Fibroblast of lung (primary cell): ENCODE measurements around the gene CFAP73. TPM values are rescaled to one million over a fixed set of nuclear protein-coding genes. Genes with fewer than 3 reads are reported as not detected.

ENCODE experiments used
- DNase-seq, 2 donors: peaks; one replicate each; pipeline versions ENCODE4 v3.0.0 to v3.0.0-alpha.2; 2010; ENCODE audit warnings: low read depth in 2 of 2
- H2AFZ ChIP-seq: 2 replicates; pipeline ENCODE4 v1.5.1; 2012; ENCODE audit warnings: low read length, control low read depth, inconsistent platforms
- H3K27ac ChIP-seq: 2 replicates; pipeline ENCODE4 v1.5.1; 2011; ENCODE audit warnings: low read length, control low read depth; ENCODE audit not compliant: insufficient read depth
- H3K27me3 ChIP-seq: 2 replicates; pipeline ENCODE4 v1.5.1; 2011; ENCODE audit warnings: mild to moderate bottlenecking, low read length; ENCODE audit not compliant: control insufficient read depth, insufficient read depth
- H3K36me3 ChIP-seq: 2 replicates; pipeline ENCODE4 v1.5.1; 2011; ENCODE audit warnings: low read length; ENCODE audit not compliant: control insufficient read depth, insufficient read depth
- H3K4me1 ChIP-seq: 2 replicates; pipeline ENCODE4 v1.5.1; 2011; ENCODE audit warnings: low read length; ENCODE audit not compliant: control insufficient read depth, insufficient read depth; ENCODE audit errors: extremely low read depth
- H3K4me2 ChIP-seq: 2 replicates; pipeline ENCODE4 v1.5.1; 2011; ENCODE audit warnings: low read length, control low read depth; ENCODE audit not compliant: insufficient read depth; ENCODE audit errors: extremely low read depth
- H3K4me3 ChIP-seq, 4 experiments: fragments of 200-600 bp in 1 of 4; sonication (generic) in 1 of 4; replicated peaks in 1 of 4; 2 replicates each; pipeline ENCODE4 v1.5.1; 2011 to 2016; ENCODE audit warnings: low read length in 4 of 4, low read depth in 3 of 4, mild to moderate bottlenecking in 3 of 4, control low read depth in 2 of 4, inconsistent platforms in 1 of 4, mixed read lengths in 1 of 4; ENCODE audit not compliant: insufficient read depth in 1 of 4; ENCODE audit errors: control extremely low read depth in 1 of 4
- H3K79me2 ChIP-seq: 2 replicates; pipeline ENCODE4 v1.5.1; 2012; ENCODE audit warnings: mild to moderate bottlenecking, low read length, inconsistent platforms; ENCODE audit not compliant: control insufficient read depth, insufficient read depth
- H3K9ac ChIP-seq: 2 replicates; pipeline ENCODE4 v1.5.1; 2011; ENCODE audit warnings: mild to moderate bottlenecking, low read length, control low read depth; ENCODE audit not compliant: insufficient read depth
- H3K9me3 ChIP-seq: 2 replicates; pipeline ENCODE4 v1.5.1; 2012; ENCODE audit warnings: low read depth, low read length; ENCODE audit not compliant: control insufficient read depth, insufficient read depth
- H4K20me1 ChIP-seq: 2 replicates; pipeline ENCODE4 v1.5.1; 2011; ENCODE audit warnings: low read length; ENCODE audit not compliant: control insufficient read depth, insufficient read depth; ENCODE audit errors: extremely low read depth
- CTCF ChIP-seq, 2 donors: IDR thresholded peaks in 1 of 2; conservative IDR thresholded peaks in 1 of 2; 1 replicate in 1 of 2; 2 replicates in 1 of 2; pipeline ENCODE4 v1.5.1; 2011 to 2012; ENCODE audit warnings: low read length in 2 of 2, control low read depth in 1 of 2, inconsistent platforms in 1 of 2, low read depth in 1 of 2, mild to moderate bottlenecking in 1 of 2
- EZH2 ChIP-seq: IDR thresholded peaks from 2 replicates; pipeline ENCODE4 v1.5.1; 2012; ENCODE audit warnings: low read length, control low read depth, mild to moderate bottlenecking; ENCODE audit errors: missing control alignments
- polyA plus RNA-seq, 2 donors: library from polyadenylated mRNA; depleted of rRNA in 1 of 2; stranded (reverse) in 1 of 2; unstranded in 1 of 2; fragments of >200 nt; gene quantifications; 2 replicates each; pipeline ENCODE4 v1.2.1, GENCODE V29; 2011 to 2012; ENCODE audit warnings: missing spikeins in 1 of 2
- total RNA-seq: library from RNA; depleted of rRNA; stranded (reverse); fragments of >200 nt; gene quantifications from 2 replicates; pipeline ENCODE4 v1.2.1, GENCODE V29; 2014

Gene CFAP73
- total and polyA plus RNA-seq, 2 donors (not counting 1 experiment from before 2014, with no cell fraction given): not detected

DNA sequence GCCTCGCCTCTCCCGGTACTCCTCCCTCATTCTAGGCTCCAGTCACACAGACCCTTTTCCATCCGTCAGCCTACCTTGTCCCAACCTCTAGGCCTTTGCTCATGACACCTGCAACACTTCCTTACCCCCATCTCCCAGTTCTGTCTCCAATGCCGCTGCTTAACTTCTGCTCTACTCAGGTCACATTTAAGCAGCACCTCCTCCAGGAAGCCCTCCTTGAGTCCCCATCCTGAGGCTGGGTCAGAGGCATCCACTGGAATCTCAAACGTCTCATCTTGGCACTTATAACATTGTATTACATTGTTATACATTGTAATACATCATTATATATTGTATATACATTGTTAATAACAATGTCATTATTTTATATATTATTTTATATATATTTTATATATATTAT is 46.7 kb upstream of the CFAP73 start:
- no peaks in the 10 kb centered on the region for H4K20me1 ChIP-seq
- no peak overlapping the region for H3K4me2 ChIP-seq
- no peaks in the 10 kb centered on the region for H3K27me3 ChIP-seq
- no peak overlapping the region for H3K27ac ChIP-seq
- DNase-seq: no peak
- TF ChIP-seq CTCF (conservative IDR thresholded peaks at IDR 0.05 in 1 of 2, IDR thresholded peaks at IDR 0.05 in 1 of 2; ENCODE audit: low read depth in 1 of 2, low read length in 2 of 2): no peak
- TF ChIP-seq EZH2: no peak
- no peaks in the 10 kb centered on the region for H3K36me3 ChIP-seq
- no peak overlapping the region for H3K4me3 ChIP-seq
- no peak overlapping the region for H2AFZ ChIP-seq
- no peaks in the 10 kb centered on the region for H3K9me3 ChIP-seq
- no peaks in the 10 kb centered on the region for H3K79me2 ChIP-seq
- no peaks in the 10 kb centered on the region for H3K4me1 ChIP-seq
- no peak overlapping the region for H3K9ac ChIP-seq

GRCh38 chr12:113103756-113104450 is 45.6 kb upstream of the CFAP73 start:
- Histone ChIP-seq H3K9ac (no peak overlapping the region), H3K4me1 (no peaks in the 10 kb centered on the region), H3K27ac (no peak overlapping the region), H3K4me3 (no peak overlapping the region), H2AFZ (no peak overlapping the region), H3K4me2 (no peak overlapping the region), H3K79me2 (no peaks in the 10 kb centered on the region), H3K9me3 (no peaks in the 10 kb centered on the region), H4K20me1 (no peaks in the 10 kb centered on the region), H3K36me3 (no peaks in the 10 kb centered on the region), H3K27me3 (no peaks in the 10 kb centered on the region)
- DNase-seq: no peak
- no peak for TF ChIP-seq EZH2
- TF ChIP-seq CTCF (conservative IDR thresholded peaks at IDR 0.05 in 1 of 2, IDR thresholded peaks at IDR 0.05 in 1 of 2; ENCODE audit: low read depth in 1 of 2, low read length in 2 of 2): no peak

DNA sequence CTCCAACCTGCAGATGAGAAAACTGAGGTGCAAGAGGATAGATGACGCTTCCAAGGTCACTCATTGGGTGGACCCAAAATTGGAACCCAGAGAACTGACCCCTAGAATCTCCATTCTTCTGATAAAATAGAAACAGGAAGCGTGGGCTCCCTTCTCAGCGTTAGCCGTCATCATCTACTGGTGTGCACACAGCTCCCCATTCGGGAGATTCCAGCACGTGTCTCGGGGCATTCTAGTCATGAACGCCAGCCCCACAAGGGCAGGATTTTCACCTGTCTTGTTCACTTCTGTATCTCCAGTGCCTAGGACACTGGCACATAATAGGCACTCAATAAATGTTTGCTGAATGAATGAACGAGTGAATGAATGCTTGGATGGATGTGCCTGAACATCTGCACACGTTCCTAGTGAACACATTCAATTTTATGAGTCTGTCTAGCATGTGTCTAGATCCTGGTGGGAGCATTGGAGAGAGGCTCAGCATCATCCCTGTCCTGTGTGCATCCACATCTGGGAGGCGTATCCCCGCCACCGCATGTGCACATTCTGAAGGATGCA is 44.5 kb upstream of the CFAP73 start:
- Histone ChIP-seq H3K9me3 (no peaks in the 10 kb centered on the region), H3K27ac (no peak overlapping the region), H3K4me1 (no peaks in the 10 kb centered on the region), H3K4me2 (no peak overlapping the region), H4K20me1 (no peaks in the 10 kb centered on the region), H3K27me3 (no peaks in the 10 kb centered on the region), H3K79me2 (no peaks in the 10 kb centered on the region), H3K36me3 (no peaks in the 10 kb centered on the region), H3K9ac (no peak overlapping the region), H2AFZ (no peak overlapping the region), H3K4me3 (no peak overlapping the region)
- DNase-seq: no peak
- TF ChIP-seq CTCF (conservative IDR thresholded peaks at IDR 0.05 in 1 of 2, IDR thresholded peaks at IDR 0.05 in 1 of 2; ENCODE audit: low read depth in 1 of 2, low read length in 2 of 2) (no peak), EZH2 (no peak)
